Activated CD4-positive, alpha-beta T cell treated with anti-CD3 and anti-CD28 coated beads, Interleukin-2, Interleukin-6, amounts not matched to agents 100 ng/mL and 50 ng/mL, durations not matched to agents 16 hours and 8 hours (primary cell): ENCODE data around the gene GCLC.

Experiments used
- DNase-seq: peaks from one replicate; pipeline ENCODE4 v3.0.0-alpha.2; 2020

The GCLC gene

GRCh38 chr6:53523511-53524454 is 21.1 kb downstream of the GCLC start:
- DNase-seq = no peak

GRCh38 chr6:53520320-53520928 is 24.5 kb downstream of the GCLC start:
- DNase-seq = no peak

GRCh38 chr6:53518862-53519261 is 26.0 kb downstream of the GCLC start:
- no peak for DNase-seq

- DNase-seq = no peak
Observed at GRCh38 chr6:53517021-53517420, 27.9 kb downstream of the GCLC start.

- no peak for DNase-seq
Observed at GRCh38 chr6:53514677-53515076, 30.2 kb downstream of the GCLC start.

GRCh38 chr6:53513519-53513966 is 31.4 kb downstream of the GCLC start:
- DNase-seq = no peak

GRCh38 chr6:53513056-53513455 is 31.8 kb downstream of the GCLC start:
- DNase-seq = no peak

GRCh38 chr6:53512626-53513025 is 32.3 kb downstream of the GCLC start:
- DNase-seq = no peak

GRCh38 chr6:53510746-53511145 is 34.2 kb downstream of the GCLC start:
- no peak for DNase-seq

GRCh38 chr6:53506872-53507271 is 38.0 kb downstream of the GCLC start:
- DNase-seq = no peak

GRCh38 chr6:53504512-53504911 is 40.4 kb downstream of the GCLC start:
- no peak for DNase-seq

GRCh38 chr6:53503060-53503459 is 41.8 kb downstream of the GCLC start:
- DNase-seq = no peak

- no peak for DNase-seq
Observed at GRCh38 chr6:53501432-53501831, 43.5 kb downstream of the GCLC start.

GRCh38 chr6:53500095-53500494 is 44.8 kb downstream of the GCLC start:
- no peak for DNase-seq

- no peak for DNase-seq
Observed at GRCh38 chr6:53499094-53499493, 45.8 kb downstream of the GCLC start.

- DNase-seq = no peak
Observed at GRCh38 chr6:53498649-53499048, 46.3 kb downstream of the GCLC start.

- no peak for DNase-seq
Observed at GRCh38 chr6:53497905-53498304, 47.0 kb downstream of the GCLC start.

- no peak for DNase-seq
Observed at GRCh38 chr6:53496797-53497375, 48.0 kb downstream of the GCLC start.

GRCh38 chr6:53495506-53496499 is 49.1 kb downstream of the GCLC start:
- no peak for DNase-seq

GRCh38 chr6:53494076-53494475 is 50.8 kb downstream of the GCLC start:
- no peak for DNase-seq

GRCh38 chr6:53493635-53494025 is 51.3 kb downstream of the GCLC start:
- DNase-seq = no peak

- DNase-seq = peak; percentile 80
Observed at GRCh38 chr6:53492860-53493634, 51.9 kb downstream of the GCLC start.
